Measurements from ENCODE around the gene ELL2.

- no peak for TF ChIP-seq CTCF (conservative IDR thresholded peaks at IDR 0.05 in 1 of 2, IDR thresholded peaks at IDR 0.05 in 1 of 2; ENCODE audit: low read depth in 1 of 2, low read length in 2 of 2)
- no peak for TF ChIP-seq EZH2 (IDR thresholded peaks at IDR 0.05; ENCODE audit: low read length, missing control alignments)
Observed at GRCh38 chr5:95868136-95868535, 93.5 kb downstream of the ELL2 start.

Measured in fibroblast of lung (primary cell).